Inflammatory macrophage treated with lipopolysaccharide for 1 hour (primary cell): ENCODE results near the gene CD1D.
A peak's percentile ranks its signal among the peaks of the same experiment; 100 is the strongest.
"Not testable (repeated sequence)": the region's sequence is repeated elsewhere in the genome, so short reads cannot be mapped to it uniquely, and the experiment has no call there.

Experiments used
- DNase-seq, 2 donors: peaks; one replicate each; pipeline ENCODE4 v3.0.0-alpha.2; 2020 to 2022

Gene CD1D

DNA sequence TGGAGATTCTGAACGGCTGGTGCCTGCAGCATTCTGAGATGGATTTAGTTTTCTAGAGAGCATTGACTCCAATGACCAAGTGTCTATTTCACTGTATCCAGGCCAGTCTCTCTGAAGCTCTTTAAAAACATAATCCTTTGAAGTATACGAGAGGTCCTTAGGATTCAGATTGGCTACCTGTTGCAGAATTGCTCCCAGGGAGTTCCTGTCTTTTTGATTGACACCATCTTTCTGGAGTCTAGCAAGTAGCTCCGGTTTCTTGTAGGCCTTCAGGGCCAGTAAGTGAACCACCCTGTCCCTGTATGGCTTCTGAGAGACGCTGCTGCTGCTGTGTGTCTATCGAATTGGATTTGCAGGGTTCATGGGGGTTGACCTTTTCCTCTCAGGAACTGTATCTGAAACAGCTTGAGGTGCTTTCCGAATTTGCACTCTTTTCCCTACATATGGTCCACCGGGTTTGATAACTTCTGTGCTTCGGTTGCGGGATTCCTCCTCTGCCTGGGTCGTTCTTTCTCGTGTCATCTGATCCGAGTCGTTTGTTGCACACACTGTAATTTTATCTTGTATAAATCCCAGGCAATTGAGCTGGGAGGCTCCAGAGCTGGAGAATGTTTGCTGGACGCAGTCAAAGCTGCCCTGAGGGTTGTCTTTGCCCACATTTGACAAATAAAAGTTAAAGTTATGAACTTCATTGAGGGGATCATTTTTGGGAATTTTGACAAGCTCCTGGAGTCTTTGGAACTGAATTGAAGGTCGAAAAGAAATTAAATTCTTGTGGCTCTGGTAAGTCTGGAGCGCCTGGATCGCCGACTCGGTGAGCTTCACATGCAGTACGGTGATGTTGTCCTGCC is 3.6 kb upstream of the CD1D start:
- not testable (repeated sequence) for DNase-seq

DNA sequence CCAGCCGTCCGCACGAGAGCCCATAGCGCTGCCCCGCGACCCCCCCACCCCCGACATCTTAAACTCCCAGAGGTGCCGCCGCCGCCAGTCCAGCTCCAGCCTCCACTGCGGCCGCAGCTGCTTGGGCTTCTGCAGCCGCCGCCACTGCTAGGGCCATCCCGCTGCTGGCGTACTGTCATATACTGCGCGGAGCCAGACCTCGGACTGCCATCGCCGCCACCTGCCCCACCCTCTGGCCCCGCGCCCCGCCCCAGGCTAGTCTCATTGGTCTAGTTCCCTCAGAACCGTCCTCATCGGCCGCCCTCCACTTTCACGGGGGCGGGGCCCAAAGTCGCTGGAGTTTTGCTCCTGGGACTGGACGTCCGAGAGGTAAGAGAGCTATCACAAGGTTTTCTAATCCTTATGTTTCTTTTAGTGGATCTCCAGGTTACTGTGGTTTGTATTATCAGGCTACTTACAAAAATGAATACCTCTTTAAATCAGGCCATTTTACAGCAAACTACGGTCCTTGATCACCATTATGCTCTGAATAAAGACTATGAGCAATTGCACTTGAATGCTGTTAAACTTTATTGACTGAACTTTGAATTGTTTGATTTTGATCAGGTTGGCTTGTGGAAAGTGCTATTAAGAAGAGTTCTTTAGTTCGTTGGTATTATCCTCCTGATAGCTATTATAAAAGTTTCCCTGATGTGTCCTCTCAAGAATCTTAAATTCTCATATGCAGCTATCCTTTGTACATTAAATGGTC is 2.8 kb upstream of the CD1D start:
- peak; percentile 70 to 89 for DNase-seq

DNA sequence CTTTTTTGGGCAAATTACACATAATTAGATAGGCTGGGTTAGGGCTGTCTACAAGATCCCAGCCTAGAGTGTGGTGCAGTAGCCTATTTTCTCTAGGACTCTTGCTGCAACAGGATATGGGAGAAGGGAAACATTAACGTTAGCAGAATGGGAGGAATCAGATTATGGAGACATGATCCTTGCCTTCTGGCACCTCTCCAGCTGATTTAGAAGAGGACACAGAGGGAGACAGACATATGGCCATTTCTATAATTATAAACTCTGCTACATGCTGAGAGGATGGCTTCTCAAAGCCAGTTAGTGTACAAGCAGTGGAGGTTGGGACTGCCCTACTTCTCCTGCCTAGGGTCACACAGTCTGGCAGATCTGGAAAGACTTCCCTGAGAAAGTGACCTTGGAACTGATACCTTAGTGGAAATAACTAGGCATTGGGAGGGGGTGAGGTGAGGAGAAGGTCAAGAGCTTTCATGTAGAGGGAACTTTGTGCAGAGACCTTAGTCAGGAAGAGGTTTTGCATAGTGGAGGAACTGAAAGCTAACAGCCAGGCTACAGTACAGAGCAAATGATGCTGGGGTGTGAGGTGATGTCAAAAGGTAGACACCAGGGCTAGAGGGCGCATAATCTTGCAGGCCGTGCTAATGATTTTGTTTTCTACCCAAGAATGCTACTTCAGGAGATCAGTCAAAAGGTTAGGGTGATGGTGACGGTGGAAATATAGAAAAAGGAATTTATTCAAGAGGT is 1.2 kb upstream of the CD1D start:
- peak in 1 of 2 donors; percentile 33 for DNase-seq

DNA sequence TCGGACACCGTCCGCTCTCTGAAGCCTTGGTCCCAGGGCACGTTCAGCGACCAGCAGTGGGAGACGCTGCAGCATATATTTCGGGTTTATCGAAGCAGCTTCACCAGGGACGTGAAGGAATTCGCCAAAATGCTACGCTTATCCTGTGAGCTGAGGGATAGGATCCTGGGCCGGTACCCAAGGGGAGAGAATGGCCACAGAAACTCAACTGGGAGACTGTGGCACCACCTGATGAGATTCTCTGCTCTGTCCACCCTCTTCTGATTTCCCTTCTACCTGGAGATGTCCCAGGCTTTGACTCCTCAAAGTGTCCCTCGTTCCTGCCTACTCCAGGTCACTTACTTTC is 855 bp downstream of the CD1D start:
- DNase-seq: no peak

DNA sequence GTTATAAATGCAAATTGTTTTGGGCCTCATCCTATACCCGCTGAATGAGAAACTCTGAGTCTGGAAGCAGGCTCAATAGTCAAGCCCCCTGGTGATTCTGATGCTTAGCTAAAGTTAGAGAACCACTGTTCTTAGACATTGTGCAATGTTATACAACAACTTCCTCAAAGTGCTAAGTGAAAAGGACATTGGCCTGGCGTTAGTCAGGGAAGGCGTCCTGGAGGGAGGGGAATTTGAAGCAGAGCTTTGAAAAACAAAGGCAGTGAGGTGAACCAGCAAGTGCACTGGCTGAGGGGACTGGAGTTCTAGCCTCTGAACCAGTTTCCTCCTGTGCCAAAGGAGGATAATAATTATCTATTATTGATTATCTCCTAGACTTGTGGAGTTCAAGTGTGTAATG is 5.1 kb downstream of the CD1D start:
- DNase-seq: peak; percentile 77 to 78

DNA sequence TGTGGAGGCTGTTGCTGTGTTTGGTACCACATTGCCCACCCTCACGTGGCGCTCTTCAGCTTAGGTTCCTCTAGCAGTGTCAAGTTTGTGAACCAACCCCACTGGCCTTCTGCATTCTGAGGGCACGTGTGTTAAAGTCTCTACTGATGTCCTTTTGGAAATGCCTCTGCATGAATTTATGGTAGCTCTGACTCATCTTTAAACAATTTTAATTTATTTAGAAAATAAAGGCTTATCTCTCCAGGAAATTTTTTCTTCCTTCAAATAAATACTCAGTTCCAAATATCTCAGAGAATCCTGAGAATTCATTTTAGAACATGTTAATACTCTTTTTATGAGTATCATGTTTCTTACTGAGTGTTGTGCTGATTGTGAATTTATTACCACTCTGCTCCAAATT is 5.5 kb downstream of the CD1D start:
- DNase-seq: no peak

DNA sequence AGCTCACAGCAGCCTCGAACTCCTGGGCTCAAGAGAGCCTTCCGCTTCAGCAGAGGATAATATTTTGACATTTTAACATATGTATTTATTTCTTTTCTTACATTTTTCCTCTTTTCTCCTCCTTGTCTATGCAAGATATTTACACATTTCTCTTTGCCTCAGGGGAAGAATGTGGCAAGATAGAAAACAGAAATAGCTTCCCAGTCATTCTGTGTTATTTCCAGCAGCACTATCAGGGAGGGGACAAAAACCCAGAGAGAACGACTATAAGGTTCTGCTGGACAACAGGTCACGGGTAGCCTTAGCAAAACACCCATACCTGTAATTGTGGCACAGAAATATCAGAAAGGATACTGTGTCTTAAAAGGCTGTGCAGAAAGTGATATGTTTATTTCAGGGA is 7.9 kb downstream of the CD1D start:
- DNase-seq: no peak

DNA sequence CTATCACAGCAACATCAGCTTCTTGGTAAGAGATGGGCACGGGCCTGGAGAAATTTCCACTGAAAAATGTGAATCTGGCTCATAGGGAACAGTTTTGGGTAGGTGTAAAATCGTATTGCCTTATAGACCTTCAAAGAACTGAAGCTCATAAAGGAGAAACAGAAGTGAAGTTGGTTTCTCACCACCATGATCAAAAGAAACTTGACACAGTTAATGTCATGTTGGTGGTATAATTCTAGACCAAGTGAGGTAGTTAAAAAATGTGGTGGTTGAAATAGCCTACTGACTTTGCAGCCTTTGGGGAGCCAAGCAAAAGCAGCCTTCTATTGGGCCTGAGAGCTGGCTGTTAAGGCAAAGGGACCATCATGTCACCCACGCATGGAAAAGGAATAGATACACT is 8.9 kb downstream of the CD1D start:
- no peak for DNase-seq

DNA sequence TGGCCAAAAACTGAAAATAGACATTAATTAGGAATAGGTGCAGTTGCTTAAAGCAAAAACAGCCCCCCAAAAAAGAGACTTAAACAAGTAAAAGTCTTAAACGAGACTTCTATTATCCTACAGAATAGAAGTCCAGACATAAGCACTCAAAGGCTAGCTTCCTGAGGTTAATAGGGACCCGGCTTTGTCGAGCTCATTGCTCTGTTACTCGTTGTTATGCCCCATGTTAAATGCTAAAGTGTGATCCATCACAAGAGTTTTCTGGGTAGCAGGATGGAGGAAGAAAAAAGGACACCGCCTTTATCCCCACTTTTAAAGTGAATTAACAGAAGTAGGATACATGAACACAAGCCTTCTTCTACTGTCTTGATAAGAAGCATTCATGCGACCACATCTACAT is 10.6 kb downstream of the CD1D start:
- no peak for DNase-seq

DNA sequence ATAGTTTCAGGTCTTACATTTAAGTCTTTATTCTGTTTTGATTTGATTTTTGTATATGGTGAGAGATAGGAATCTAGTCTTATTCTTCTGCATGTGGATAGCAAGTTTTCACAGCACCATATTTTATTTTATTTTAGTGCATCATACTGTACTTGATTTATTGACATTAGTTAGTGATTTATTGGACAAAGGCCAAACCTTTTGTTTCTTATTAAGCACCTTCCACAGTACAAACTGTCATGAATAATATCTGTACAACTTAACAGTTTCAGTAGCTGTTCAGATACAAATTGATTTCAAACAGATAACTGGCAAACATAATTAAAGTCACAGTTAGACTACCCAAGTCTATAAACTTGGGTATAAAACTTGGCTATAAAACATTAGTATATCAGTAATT is 15.8 kb downstream of the CD1D start:
- DNase-seq: no peak

DNA sequence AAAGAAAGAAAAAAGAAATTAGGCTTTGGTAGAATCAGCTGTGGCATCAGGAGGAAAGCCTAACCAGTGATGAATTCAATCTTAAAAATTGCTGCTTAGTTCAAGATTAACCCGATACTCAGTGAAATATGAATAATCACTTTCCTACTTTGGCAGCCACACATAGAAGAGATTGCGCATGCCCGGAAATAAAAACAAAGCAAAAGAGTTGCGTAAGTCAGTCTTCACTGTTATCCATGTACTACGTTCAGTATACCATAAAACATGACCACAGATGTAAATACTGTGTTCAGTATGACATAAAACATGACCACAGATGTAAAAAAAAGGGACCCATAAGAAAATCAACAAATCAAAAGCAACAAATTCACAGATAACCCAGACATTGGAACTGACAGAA is 19.2 kb downstream of the CD1D start:
- peak; percentile 42 to 63 for DNase-seq

DNA sequence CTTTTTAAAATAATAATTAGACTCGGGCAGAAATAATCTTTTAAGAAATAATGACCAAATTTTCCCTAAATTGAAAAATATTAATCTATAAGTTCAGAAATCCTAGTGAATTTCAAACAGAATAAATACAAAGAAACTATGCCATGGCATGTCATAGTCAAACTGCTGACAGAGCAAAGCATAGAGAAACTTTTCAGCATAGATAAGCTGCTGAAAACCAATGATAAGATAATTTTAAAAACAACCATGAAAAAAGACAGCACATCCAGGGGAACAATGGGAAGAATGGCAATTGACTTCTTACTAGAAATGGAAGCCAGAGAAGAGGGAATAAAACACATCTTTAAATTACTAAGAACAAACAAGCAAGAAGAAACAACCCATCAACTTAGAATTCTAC is 19.8 kb downstream of the CD1D start:
- DNase-seq: no peak

DNA sequence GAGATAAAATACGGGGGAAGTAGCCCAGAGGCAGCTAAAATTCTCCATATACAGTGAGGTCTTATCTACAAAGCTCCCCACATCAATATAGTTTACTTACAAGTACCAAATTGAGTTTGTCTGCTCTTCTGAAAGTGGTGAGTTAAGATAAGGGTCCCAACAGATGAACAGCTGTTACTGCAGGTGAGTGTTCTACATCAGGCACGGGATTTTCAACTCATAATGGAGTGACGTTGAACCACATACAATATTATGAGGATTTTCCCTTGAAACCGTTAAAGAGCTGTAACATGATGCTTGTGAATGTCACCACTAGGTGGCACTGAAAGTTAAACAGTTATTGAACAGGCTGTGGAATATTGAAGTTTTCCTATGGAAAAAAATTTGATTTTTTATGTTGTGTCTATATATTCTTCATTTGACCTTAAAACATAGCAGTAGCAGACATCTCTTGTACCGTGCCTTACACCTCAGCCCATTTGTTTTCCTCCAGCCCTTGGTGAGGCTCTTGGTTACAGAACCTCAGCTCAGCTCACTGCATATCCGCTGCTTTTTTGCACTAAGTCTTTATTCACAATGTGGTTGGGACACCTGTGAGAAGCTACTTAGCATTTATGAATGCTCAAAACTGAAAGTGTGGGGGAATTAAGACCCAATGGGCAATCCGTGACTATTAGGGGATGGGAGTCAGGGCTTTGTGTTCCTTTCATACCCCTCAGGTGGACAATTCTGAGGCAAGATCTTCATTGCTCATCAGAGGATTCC is 23.2 kb downstream of the CD1D start:
- peak; percentile 70 to 81 for DNase-seq

DNA sequence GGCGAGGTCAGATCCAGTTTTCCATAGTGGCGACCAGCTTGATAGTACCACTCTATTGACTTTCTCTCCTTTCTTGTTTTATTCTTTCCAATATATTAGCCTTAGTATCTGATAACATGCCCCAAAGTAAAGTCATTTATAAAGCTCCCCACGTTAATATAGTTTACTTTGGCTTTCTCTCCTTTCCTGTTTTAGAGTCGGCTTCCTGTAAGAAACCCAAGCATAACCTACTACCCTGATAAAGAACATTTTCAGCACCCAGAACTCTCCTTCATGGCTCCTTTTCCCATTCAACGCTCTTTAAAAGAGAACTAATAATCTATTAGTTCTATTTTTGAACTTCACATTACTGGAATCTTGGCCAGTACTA is 23.7 kb downstream of the CD1D start:
- DNase-seq: no peak

DNA sequence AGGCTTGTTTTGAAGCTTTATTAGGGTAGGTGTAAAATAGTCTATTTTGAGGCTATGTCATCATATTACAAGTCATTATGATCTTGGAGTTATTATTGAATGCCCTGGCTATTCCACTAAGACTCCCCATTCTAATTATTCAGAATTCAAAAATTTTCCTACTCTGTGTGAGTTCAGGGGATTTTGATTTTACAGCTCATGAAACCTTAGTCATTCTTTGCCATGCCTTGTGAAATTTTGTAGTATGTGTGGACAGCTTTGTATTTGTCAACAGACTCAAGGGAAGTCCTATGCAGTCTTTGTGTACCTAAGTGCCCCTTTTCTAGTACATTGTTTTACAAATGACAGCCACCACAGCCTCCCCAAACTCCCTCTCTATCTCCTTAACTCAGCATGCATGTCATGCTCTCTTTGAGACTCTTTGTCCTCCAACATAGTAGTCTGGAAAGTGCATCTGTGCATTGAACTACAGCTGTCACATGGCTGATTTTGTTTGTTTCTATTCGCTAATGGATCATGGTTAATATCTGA is 28.0 kb downstream of the CD1D start:
- peak; percentile 30 to 56 for DNase-seq

DNA sequence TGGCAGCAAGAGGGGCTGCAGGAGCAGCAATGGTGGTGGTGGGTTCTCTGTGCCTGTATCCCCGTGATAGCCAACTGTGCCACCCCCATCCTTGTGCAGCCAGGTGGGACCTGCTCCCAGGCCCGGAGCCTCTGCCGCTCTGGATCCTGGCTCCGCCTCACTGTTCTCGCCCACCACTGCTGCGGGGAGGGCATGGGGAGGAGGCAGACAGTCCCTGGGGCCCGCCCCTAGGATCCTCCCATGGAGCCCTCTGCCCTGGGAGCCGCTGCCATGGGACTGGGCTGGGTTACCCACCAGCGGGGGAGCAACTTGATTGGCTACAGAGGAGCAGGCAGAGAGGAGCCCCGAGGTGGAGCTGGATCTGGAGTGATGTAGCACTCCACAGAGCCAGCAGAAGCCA is 31.6 kb downstream of the CD1D start:
- no peak for DNase-seq

DNA sequence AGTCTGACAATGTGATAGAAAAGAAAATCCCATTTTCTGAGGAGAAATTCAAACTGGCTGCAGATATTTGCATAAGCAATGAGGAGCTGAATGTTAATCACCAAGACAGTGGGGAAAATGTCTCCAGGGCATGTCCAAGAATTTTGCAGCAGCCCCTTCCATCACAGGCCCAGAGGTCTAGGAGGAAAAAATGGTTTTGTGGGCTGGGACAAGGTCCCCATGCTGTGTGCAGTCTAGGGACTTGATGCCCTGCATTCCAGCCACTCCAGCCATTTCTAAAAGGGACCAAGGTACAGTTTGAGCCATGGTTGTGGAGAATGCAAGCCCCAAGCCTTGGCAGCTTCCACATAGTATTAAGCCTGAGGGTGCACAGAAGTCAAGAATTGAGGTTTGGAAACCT is 42.8 kb downstream of the CD1D start:
- DNase-seq: not testable (repeated sequence)

DNA sequence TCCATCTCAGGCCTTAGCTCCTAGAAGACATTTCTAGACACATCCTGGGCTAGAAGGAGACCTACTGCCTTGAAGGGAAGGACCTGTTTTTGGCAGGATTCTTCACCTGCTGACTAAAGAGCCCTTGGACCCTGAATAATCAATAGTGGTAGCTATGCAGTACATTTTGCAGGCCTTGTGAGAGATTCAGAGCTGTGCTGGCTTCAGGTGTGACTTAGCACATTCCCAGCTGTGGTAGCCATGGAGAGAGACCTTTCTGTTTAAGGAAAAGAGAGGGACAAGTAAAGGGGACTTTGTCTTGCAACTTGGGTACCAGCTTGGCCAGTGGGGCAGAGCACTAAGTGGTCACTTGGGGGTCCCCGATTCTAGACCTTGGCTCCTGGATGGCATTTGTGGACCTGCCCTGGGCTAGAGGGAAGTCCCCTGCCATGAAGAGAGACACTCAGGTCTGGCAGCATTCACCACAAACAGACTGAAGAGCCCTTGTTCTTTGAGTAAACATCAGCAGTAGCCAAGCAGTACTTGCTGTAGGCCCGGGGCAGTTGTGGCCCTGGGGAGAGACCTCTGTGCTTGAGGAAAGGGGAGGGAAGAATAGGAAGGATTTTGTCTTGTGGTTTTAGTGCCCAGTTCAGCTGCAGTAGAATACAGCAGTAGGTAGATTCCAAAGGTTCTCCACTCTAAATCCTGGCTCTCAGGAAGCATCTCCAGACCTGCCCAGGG is 47.4 kb downstream of the CD1D start:
- no peak for DNase-seq
